Islet of Langerhans (tissue), 1 donor: ENCODE measurements around the gene MACROD2.
A peak's percentile ranks its signal among the peaks of the same experiment; 100 is the strongest.
"Not testable (repeated sequence)": the region's sequence is repeated elsewhere in the genome, so short reads cannot be mapped to it uniquely, and the experiment has no call there.

ENCODE experiments used
- FAIRE-seq: peaks from one replicate; lab custom pipeline; 2011; peaks lifted over from hg19 to GRCh38; lab: Jason Lieb, UNC

Gene MACROD2

DNA sequence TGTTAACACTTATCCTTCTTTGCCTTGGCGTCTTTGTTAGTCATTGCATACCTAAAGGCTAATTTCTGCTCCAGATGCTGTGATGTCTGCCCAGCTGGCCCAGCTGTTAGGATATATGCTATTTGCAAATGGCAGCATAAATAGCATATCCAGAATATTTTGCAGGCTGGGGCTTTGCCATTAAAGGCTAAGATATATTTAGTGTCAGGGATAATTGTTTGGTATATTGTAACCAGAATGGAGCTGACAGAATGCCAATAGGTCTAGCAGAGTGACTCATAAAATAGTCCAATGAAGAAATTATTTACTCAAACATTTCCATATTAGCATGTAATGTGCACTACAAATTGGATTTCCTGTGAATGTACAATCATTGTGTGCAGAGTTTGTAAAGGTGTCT is 926.2 kb downstream of the MACROD2 start:
- FAIRE-seq: no peak

DNA sequence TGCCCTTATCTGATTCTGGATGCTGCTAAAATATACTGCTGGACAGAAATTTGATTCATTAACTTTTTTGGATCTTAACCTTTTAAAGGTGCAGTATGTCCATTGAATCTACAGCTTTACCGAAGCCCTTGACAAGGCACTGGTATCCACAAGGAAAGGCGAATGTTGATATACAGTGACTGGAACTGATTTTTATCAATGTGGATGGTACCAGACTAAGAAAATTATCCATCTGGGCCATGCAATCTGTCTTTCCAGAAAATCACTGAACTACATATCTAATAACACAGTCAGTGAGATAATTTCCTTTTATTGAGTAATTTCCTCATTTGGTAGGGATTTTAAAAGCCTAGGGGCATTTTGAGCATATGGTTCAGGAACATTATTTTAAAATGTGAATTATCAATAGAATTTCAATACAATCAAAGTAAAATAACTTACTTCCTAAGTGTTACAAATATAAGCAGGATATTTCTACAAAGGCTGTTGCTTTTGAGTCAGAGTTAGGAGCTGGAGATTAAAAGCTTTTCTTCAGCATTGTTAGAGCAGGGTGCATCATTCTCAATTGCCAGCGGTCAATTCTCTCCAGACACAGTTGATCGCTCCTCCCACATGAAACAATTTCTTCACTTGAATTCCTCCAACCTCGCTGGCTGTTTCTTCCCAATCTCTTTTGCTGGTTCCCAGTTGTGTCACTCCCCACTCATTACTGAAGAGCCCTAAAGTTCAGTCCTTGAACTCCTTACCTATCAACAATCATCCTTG is 927.4 kb downstream of the MACROD2 start:
- FAIRE-seq: no peak

DNA sequence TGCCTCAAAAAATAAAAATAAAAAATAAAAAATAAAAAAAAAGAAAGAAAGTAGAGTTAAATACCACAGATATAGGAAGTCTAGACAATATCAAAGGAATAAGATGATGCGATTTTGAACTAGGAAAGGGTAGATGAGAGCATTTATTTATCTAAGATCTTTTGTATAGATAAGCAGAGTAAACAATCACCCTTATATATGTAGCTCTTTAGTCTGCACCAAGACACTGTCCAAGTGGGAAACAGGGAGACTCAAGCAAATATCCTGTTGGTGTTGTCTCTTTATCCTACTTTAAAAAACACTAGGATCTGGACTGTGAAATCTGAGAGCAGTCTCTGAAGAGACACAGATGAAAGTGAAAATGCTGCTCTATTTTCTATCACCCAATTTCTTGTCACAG is 929.1 kb downstream of the MACROD2 start:
- no peak for FAIRE-seq

DNA sequence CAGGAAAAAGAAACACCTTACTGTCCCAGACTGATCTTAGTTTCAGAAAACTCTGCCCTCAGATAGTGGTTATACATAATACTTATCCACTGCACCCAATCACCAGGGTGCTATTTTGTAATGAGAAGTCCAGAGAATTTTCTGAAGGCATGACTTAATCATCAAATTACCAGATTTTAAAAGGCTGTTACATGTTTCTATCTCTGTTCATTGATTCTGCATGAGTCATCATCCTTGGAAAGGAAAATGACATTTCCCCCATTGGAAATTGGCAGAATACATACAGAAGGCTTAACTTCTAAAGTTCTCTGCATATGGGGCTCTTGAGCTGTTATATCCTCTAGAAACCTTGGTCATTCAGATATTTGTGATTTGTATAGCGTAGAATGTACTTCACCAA is 930.0 kb downstream of the MACROD2 start:
- peak; percentile 61 for FAIRE-seq

DNA sequence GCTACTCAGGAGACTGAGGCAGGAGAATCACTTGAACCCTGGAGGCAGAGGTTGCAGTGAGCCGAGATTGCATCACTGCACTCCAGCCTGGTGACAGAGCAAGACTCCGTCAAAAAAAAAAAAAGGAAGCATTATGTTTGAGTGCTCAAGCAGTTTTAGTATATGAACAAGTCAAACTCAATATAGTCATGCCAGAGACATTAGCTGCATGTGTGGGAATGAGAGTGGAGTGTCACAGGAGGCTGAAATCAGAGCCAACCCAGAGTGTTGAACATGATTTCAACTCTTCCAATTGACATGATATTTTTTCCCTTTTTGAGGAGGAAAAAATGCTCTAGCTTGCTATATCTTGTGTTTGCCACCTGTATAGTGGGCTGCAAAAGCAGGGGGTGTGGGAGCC is 931.1 kb downstream of the MACROD2 start:
- not testable (repeated sequence) for FAIRE-seq

DNA sequence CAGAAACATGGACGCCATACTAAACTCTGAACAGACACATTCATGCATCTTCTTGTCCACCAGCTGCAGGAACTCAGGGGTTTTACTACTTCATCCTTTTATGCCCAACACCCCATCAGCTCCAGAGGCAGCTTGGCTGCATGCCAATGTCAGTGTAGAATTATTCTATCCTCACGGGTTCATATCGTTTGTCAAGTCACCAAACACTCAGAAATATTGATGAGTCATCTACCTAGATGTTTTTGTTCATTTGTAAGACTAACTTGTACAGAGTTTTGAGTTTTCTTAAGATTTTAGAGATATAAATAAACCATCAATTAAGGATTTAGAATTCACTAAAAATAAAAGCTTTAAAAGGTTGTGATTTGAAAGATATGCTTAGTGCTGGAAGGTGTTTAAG is 932.8 kb downstream of the MACROD2 start:
- FAIRE-seq: no peak

DNA sequence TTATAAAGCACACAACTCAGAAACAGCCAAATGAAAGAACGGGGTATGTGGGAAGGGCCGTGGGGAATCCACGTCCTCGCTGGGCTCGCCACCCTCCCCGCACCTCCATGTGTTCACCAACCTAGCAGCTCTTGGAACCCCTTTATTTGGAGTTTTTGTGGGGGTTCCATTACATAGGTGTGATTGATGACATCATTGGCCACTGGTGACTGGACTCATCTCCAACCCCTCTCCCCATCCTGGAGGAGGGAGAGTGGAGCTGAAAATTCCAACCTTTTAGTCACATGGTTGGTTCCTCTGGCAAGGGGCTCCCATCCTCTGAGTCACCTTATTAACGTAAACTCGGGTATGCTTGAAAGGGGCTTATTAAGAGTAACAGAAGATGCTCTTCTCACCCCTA is 934.1 kb downstream of the MACROD2 start:
- FAIRE-seq: no peak

DNA sequence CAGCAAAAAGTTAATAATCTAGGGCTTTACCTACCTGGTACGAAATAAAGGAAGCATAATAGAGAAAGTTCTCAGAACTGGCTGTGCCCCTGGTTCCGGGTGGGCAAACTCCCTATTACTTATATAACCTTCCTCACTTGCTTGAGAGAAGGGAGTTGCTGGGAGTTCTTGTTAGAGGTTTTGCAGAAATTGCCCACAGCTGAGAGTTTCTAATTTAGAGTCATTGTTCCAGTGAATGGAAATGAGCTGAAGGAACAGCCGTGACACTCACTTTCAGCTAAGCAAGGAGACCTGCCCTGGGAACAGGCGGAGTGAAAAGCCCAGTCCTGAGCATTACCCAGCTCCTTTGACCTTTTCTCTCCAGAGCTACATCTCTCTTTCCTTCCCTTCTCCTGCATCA is 936.7 kb downstream of the MACROD2 start:
- FAIRE-seq: no peak

DNA sequence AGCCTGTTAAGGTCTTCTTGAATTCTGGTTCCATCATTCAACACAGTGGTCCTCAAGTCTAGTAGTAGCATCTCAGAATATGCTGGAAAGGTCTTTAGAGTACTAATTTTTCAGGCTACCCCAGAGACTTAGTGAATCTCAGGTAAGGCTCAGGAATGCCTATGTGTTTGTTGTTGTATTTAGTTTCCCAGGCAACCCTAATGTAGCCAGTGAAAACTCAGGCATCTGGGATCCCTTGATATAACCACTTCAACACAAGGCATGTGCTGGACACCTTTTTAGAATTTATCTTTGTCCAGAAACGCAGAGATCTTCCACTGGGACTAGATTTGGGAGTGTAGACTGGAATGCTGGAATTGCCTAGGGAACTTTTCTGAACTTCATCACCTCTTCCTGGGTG is 940.0 kb downstream of the MACROD2 start:
- no peak for FAIRE-seq

DNA sequence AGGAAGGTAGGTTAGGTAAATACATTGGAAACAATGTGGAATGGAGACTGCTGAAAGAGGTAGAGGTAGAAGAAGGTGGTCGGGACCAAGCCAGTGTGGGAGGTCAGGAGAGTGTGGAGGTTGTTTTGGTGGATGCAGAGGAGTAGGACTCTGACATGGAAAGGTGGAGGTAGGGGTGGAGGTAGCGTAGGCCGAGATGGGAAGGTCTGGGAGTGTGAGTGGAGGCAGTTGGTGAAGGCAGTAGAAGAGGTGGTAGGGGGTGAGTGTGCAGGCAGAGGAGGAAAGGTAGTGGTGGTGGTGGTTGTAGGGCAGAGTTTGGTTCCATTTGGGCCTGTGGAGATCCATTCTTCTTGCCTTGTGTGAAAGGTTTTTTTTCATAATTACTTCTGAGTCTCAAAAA is 941.7 kb downstream of the MACROD2 start:
- no peak for FAIRE-seq

DNA sequence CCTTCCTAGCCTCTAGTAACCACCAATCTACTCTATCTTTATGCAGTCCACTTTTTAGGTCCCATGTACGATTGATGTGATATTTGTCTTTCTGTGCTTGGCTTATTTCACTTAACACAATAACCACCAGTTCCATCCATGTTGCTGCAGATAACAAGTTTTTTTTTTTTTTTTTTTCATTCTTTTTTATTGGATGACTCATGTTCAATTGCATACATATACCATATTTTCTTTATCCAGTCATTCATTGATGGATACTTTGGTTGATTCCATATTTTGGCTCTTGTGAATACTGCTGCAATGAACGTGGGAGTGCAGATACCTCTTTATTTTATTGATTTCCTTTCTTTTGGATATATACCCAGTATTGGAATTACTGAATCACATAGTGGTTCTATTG is 942.5 kb downstream of the MACROD2 start:
- no peak for FAIRE-seq

DNA sequence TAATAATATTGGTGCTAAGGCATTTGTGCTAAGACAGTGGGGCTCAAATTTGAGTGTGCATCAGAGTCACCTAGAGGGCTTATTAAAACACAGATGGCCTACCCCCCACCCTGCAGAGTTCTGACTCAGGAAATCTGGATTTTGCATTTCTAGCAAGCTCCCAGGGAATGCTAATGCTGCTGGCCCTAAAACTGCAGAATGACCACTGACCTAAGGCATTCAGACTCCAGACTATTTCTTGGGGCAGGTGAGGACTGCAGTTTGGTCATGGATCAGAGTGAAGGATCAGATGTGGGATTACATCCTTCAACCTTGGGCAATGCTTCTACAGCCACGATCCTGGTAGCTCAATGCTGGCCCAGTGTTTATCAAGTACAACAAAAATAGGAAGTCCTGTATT is 952.2 kb downstream of the MACROD2 start:
- FAIRE-seq: no peak

DNA sequence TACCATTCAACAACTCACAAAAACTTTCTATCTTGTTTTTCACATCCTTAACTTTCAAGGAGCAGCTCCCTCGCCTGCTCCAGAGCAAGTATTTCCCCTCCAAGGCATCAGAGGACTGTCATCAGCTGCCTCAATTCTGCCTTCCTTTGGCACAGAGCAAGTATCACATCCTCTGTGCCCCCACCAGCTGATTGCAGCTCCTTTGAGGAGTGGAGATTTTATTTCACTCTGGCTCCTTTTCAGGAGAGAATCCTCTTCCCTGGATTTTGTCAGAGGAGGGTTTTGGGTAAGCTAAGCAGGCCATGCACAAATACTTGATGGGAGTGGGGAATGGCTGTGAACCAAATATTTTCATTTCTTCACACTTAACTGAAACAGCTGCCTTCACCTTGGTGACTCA is 952.6 kb downstream of the MACROD2 start:
- no peak for FAIRE-seq

DNA sequence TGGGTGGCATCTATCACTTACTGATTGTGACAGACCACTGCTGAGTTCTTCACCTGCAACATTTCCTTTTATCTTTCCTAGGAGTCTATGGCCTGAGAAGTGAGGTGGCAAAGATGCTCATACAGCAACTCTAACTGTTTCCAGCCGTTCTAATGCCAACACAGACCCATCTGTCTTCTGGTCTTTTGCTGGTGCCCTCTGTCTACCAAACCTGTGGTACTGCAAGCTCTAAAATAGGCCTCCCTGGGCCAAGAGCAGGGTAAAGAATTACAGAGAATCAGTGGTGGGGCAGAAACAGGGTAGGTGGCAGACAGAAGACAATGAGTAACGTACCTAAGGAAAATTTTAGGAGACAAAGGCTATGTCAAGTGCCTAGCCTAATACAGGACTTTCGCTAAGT is 953.1 kb downstream of the MACROD2 start:
- FAIRE-seq: no peak

DNA sequence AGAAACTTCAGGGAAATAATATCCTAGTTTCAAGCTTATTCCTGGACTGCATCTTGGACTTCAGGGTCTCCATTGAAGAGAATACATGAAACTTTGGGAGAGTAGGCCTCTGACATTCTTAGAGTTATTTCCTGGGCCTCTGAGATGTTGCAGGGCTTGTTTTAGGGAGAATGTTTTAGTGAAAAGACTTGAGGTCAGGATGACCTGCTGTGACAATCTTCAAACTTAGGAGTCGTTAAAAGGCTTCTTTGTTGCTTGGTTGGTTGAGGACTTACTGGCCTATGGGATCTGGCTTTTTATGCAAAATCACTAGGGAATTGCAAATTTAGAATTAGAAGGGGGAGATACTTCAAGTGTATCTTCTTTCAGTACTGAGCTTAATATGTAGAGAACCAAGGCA is 955.3 kb downstream of the MACROD2 start:
- FAIRE-seq: no peak

DNA sequence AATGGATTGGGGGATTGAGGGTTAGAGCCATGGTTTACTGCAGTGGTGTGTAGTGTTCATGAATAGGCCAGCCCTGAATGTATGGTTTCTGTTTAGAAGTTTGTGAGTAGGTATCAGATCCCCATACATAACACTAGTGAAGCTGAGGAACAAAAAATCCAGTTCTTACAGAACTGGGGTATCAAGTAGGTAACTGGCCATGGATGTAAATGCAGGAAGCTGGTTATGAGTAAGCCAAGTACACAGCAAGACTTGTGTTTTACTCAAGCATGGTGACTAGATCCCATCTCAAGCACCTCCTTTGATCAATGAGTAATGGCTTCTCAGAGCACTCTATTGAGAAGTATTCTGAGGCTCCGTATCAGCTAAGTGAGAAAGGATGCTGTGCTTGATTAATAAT is 955.8 kb downstream of the MACROD2 start:
- no peak for FAIRE-seq

DNA sequence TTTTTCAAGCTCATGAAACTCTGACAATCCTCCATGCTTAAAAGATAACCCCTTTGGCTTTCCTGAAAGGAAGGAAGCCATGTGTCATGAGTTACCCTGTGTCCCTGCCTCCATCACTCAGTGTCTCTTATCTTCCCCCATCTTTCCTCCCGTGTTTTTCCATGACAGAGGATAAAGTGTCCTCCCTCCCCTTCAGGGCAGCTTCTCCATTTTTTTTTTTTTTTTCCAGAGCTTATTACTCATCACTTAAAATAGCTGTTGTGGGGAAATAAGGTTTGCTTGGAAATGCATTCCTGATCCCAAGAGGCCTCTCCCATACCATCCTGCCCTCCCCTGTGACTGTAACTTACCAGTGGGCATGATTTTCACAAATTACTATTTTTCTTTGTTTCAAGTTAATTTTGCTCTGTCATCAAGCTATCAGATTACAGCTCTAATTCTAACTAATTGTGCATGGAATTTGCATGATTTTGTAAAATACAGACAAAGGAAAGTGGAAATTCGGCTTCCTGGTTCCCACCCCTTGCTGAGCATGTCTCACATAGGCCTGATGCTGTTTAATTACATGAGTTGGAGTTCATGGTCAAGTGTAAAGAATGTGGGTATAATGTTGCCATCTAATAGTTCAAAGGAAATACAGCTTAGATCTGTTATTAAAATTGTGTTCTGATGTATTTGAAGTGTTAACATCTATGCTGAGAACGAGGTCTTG is 956.5 kb downstream of the MACROD2 start:
- FAIRE-seq: no peak

DNA sequence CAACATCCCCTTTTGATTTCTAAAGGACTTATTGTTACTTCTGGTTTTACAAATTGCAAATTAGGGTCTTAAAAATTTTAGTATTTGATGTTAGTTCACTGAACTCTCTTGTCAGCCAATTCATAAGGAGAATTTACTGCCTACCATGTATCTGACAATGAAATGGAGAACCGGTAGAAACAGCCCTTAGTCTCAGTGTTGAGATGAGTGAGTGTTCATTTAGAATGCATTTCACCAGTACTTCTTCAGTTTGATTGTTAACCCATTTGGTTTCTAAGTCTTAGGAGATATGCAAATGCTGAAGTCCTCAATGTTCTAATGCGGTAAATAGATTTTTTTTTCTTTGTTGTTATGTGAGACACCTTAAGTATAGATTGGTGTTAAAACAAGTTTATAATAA is 958.4 kb downstream of the MACROD2 start:
- no peak for FAIRE-seq

DNA sequence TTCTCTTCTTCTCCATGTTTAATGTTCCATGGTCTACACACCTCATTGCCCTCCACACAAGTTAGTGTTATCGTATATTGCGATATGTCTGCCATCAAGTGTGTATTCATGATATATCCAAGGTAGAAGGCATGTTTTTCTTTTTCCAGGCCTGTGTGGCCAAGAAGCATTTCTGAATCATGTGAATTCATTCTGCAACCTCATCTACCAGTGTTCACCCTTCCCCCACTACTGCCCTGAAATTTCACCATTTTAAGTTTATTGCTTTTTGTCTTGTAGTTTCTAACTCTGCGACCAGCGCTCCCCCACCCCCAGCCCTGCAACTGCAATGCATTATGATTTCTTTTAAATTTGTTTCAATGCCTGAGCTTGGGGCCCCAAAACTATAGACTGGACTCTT is 960.1 kb downstream of the MACROD2 start:
- FAIRE-seq: no peak

DNA sequence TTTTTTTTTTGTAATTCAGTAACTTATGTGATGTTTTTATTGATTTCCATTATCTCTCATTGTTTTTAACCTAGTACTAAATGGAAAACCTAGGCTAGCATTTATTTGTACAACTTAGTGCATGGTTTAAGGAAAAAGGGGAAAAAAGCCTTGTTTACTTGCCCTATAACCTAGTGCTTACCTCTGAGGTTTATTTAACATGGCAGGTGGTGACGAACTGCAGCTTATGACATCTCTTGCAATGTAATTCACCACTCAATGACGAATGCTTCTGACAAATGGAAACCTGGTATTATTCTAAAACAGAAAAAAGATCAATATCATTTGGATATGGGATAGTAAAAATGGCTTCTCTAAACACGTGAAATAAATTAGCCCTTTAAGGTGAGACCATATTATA is 960.7 kb downstream of the MACROD2 start:
- FAIRE-seq: no peak

DNA sequence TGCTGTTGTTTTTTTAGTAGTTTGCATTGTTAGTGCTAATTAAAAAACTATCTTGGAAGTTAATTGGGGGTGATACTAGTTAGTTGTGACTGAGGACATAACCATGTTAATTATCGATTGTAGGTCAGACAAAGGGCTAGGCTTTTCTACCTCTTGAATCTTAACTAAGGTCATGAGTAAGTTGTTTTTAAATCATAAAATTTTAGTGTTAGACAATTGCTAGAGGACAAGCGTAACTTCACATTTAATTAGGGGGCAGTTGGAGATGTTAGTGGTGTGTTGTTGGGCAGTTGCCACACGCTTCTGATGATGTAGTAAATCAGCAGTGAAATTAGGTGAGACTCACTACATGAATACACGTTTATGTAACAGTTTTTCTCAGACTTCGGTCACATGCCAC is 961.2 kb downstream of the MACROD2 start:
- no peak for FAIRE-seq

DNA sequence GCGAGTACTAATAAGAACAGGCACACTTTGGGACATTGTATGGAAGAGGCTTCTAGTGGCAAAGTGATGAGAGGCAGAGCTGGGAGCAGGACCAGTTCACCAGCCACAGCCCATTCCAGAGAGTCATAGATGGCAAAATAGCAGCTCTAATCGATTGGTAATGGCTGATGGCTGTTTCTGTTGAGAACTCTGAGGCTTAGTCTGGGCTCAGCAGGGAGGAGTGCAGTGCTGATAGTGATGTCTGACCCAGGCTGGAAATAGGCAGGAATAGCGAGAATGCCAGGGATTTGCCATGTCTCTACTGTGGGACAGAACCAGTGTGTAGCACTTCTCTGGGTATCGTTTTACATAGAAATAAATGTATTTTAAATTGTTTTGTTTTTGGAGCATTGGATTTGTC is 962.1 kb downstream of the MACROD2 start:
- no peak for FAIRE-seq

DNA sequence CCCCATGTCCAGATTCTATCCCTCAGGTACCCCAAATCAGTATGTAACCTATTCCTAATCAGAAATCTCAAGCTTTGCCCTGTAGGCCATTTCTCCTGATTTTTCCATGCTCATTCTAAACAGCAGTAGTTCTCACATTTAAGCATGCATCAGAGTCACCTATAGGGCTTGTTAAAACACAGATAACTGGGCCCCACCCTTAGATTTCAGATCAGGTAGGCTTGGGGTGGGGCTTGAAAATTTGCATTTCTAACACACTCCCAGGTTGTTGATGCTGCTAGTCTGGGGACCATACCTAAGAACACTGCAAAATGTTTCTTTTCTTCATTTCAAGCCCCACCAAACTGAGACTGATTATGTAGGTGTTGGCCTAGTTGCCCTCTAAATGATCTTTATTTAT is 963.3 kb downstream of the MACROD2 start:
- no peak for FAIRE-seq
